Activated gamma-delta T cell treated with Interleukin-2 at 50 U/mL for 16 hours (primary cell): Measurements from ENCODE around the gene CAMTA1.

ENCODE experiments used
- DNase-seq: peaks from one replicate; pipeline ENCODE4 v3.0.0-alpha.2; 2020

Gene CAMTA1

DNA sequence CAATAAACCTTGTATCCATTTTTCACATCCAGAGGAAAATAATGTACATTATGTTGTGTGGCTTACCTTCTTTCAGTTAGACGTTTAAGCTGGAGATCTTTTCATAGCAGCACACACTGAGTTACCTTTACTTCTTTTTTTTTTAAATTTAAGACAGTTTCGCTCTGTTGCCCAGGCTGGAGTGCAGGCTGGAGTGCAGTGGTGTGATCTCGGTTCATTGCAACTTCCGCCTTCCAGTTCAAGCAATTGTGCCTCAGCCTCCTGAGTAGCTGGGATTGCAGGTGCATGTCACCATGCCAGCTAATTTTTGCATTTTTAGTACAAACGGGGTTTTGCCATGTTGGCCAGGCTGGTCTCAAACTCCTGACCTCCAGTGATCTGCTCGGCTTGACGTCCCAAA, 7.4 kb upstream of the CAMTA1 start:
- DNase-seq = no peak

DNA sequence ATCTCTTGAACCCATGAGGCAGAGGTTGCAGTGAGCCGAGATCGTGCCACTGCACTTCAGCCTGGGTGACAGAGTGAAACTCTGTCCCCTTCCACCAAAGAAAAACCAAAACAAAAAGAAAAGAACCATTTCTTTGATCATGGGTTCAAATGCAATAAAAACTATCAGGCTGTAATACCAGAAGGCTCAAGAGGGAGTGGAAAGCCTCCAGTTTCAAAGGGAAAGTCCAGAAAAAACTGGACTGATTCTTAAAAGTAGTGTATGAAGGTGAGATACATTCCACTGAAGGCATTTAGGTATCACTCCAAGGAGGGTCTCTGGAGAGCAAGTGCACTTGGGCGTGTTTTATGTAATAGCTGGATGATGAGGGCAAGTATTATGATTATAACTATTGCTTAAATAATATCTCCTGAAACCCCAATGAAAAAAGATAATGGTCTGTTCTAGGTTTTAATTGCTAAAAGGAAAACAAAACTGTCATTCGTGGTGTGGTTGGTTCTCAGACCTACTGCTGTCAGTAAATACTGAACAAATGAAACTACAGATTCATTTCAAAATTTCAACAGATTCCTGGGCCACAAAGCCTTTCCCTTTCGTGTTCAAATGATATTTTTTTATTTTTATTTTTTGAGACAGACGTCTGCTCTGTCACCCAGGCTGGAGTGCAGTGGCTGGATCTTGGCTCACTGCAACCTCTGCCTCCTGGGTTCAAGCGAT, 6.0 kb upstream of the CAMTA1 start:
- DNase-seq = no peak

GRCh38 chr1:6782151-6782550, 3.1 kb upstream of the CAMTA1 start:
- no peak for DNase-seq

DNA sequence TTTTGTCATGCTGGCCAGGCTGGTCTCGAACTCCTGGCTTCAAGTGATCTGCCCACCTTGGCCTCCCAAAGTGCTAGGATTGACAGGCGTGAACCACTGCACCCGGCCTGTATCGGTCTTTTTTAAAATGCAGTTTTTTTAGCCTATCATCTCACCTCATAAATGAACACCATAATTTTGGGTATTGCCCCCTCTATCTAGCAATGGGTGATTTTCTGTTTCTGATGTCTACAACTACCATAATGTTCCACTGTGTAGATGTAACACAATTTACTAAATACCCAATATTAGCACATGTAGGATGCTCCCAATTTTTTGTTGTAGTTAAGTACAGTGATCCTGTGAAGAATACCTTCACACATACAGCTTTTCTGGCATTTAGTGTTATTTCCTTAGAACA, 2.0 kb upstream of the CAMTA1 start:
- no peak for DNase-seq

DNA sequence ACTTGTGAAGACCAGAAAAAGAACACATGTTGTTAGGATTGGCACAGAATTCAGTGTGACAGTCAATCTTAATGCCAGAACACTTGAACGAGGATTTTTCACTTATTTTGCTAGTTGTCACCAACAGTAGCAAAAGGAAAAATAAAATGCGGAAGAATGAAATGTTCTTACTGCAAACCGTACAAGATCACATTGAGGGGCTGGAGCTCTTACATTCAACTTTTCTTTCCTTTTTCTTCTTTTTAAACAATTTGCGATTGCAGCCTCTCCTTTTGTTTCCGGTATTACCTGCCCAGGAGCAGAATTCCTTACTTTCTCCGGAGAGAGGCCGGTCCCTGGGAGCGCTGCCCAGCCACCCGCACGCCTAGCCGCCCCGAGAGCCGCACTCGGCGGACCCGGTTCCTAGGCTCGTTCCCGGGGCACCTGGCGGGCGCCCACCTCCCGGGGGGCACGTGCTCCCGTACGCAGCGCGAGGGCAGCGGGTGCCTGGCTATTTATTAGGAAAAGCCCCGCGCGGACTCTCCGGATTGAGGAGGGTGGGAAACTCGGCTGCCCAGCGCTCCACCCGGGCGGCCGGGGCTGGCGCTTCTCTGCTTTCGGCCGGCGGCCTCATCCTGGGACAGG, 1.2 kb upstream of the CAMTA1 start:
- DNase-seq = no peak

DNA sequence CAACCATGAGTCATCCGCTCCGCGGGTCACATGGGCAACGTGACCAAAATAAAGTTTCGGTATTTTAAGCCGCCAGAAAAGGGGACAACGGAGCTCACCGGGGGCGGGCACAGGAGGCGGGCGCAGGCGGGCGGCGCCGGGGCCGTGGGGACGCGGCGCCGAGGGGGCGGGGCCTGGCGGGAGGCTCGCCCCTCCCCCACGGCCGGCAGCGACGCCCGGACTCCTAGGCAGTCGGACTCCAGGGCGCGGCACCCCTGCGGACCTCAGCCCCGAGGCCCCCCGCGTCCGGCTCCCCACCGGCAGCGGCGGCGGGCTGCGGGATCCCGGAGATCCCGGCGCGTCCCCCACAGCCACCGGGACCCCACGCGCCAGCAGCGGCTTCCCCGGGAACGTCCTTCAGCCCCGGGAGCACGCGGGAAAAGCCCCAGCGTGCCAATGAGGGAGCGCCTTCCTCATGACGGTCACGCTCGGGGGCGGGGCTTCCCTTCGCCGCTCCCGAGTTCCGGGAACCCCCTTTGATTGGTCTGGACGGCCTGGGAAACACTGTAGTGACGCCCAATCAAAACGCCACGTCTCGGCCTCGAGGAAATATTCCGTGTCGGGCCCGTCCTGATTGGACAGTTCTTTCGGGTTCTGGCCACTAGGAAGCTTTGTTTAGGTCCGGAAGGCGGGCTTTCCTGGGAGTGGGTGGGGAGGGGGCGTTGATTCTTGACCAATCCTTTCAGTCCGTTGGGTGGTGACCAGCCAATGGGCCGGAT, 515 bp upstream of the CAMTA1 start:
- peak; percentile 99 for DNase-seq

DNA sequence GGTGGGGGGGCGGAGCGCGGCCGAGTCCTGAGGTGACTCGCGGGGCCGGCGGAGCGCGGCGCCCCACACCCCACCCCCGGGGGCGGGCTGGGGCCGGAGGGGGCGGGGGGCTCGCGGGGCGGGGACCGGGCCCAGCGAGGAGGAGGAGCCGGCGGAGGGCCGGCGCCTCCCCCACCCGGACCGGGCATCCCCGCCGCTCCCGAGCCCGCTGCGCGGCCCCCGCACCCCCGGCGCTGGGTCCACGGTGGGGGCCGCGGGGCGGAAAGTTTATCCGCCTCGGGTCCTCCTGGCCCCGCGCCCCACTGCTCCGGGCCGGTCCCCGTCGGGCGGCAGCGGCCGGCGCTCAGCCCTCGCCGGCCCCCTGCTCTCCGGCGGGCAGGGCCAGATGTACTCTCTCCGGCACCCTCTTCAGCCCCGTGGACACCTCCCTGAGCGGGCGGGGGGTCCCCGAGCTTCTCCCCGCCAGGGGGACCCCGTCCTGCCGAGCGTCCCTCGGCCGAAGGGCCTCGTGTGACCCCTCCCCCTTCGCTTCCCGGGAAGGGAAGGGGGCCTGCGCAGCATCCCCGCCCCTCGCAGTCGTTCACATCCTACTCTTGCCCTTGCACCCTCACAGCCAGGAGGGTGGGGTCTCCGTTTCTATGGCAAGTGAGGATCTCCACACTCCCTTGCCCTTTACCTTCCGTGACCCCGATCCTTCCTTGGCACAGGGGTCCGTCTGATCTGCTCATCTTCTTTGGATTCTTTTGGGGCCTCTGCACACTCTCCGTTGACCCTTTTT, 663 bp downstream of the CAMTA1 start:
- peak; percentile 33 for DNase-seq

DNA sequence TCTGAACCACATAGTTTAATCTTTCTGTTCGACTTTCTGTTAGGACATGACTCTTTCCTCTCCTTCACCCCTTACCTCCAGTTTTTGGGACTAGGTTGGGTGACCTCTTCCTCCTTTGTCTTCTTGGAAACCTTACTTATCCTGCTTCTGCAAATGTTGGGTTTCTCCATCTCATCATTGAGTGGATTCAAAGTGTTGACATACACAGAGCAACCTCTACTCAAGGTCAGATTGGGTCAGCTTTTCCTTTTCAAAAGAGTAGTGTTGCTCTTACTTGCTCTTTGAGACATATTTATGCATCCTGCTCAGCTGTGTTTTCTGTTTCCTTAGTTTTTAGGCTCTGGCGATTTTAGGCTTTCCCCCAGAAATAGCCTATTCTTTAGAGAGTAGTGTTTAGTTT, 3.7 kb downstream of the CAMTA1 start:
- DNase-seq = no peak

DNA sequence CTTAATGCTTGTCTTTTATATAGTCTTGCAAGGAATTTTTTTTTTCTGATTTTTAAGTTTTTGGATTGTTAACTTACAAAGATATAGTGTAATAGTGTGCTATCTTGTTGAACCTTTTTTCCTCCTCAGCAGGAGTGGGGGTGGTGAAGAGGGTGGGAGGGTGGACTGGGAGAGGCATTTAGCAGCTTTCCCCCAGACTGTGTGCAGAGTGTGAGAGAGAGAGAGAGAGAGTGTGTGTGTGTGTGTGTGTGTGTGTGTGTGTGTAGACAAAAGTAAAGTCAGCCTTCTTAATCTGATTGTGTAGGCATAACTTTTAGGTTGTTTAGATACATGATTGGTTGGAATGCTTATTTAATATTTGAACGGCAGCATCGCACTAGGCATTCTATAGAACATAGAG, 4.9 kb downstream of the CAMTA1 start:
- no peak for DNase-seq

DNA sequence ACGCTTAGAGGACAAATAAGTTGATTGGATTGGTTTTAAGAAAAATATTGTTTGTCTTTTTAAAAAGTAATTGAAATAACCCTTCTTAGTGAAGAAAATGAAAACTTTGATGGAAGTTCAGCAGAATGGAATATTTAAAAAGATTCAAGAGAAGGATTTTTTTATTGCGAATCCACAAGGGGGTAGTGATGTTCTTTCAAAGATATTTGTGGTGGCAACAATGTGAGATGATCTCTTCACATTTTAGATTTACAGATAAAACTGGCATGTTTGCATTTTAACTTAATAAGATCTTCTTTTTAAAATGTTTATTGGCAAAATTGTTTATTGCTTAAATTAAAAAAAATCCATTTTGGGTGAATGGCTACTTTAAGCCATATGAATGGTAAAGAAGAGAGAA, 8.9 kb downstream of the CAMTA1 start:
- no peak for DNase-seq

DNA sequence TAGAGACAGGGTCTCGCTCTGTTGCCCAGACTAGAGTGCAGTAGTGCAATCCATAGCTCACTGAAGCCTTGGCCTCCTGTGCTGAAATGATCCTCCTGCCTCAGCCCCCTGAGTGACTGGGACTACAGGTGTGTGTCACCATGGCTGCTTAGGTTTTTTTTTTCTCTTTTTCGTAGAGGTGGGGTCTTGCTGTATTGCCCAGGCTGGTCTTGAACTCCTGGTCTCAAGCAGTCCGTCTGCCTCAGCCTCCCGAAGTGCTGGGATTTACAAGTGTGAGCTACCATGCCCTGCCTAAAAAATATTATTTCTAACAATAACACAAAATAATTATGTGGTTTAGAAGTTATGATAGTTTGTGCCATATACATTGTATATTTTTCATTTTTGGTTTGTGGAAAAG, 9.9 kb downstream of the CAMTA1 start:
- DNase-seq = no peak

- no peak for DNase-seq
These were observed 10.4 kb downstream of the CAMTA1 start for GRCh38 chr1:6795661-6796060.

GRCh38 chr1:6796095-6796494, 10.8 kb downstream of the CAMTA1 start:
- DNase-seq = no peak

DNA sequence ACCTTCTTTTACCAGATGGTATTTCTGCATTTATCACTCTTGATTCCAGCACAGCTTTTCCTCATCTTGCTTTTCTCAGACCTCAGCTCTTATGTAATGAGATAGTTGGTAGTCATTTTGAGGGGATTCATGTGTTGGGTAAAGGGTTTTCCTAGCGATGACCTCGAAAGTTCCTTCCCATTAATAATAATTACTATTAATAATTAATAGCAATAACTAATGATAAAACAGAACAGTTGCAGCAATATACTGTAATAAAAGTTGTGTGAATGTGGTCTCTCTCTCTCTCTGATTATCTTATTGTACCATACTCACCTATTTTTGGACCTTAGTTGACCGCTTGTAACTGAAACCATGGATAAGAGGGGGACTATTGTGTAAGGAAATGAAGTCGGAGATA, 14.2 kb downstream of the CAMTA1 start:
- no peak for DNase-seq

GRCh38 chr1:6800745-6801144, 15.5 kb downstream of the CAMTA1 start:
- no peak for DNase-seq

DNA sequence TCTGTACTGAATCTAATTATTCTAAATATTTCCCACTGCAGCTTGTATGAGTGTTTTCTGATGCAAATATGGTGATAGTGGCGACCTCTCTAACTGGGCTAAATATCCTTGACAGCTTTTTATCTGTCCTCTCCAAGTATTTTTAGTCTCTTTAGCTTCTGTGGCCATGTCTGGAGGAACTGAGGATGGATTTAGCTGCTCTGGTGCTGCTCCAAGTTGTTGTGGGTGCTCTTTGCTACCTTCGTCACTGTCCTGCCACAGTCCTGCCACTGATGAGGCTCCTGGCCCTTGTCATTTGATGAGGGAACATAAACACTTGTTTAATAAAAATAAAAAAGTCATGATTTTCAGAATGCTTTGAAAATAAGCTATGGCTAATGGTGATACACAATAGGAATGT, 15.9 kb downstream of the CAMTA1 start:
- DNase-seq = no peak

DNA sequence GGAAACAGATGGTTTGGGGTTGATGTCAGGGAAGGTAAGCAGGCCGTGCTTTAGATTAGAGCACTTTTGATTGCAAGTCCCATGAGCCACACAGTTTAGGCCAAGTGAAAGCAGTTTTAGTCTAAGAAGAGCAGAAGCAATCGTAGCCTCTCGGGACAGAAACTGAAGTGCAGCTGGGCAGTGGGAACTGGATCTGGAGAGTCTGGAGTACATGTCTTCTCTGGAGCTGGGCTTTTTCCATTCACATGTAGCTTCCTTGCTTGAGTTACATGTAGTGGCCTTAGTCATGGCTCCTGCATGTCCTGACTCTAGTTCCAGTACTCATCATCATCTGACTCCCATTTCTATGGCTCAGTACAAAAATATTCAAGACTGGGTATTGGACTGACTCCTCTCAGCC, 16.7 kb downstream of the CAMTA1 start:
- DNase-seq = no peak

DNA sequence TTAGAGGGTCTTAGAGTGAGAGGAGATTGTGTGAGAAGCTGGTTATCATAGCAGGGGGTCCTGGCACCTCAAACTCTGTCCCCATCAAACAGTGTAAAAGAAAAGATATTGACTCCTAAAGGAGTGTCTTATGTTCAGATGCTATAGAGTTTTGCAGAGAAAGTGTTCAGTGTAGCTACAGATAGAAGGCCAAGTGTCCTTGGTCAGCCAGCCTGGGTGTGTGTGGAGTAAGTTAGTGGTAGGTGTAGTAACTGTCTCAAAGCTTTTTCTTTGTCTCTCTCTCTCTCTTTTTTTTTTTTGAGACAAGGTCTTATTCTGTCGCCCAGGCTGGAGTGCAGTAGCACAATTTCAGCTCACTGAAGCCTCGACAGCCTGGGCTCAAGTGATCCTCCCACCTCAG, 17.2 kb downstream of the CAMTA1 start:
- no peak for DNase-seq

GRCh38 chr1:6802893-6803292, 17.6 kb downstream of the CAMTA1 start:
- DNase-seq = no peak

DNA sequence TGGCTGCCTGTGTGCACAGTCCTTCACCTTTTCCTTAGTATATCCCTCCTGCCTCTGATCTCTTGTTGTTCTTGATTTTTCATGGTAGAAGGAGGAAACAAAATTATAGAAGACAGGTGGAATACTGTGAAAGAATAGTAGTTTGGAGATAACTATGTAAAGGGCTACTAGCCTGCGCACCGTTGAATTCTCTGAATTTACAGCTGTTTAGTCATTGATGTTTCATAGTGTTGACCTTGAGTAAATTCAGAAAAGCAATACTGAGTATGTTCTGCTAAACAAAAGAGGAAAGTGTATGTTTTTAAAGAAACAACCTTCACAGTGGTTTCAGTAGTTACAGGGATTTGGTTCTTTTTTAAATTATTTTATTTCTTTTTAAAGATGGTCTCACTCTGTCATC, 18.1 kb downstream of the CAMTA1 start:
- DNase-seq = no peak

GRCh38 chr1:6805004-6805416, 19.8 kb downstream of the CAMTA1 start:
- DNase-seq = no peak

DNA sequence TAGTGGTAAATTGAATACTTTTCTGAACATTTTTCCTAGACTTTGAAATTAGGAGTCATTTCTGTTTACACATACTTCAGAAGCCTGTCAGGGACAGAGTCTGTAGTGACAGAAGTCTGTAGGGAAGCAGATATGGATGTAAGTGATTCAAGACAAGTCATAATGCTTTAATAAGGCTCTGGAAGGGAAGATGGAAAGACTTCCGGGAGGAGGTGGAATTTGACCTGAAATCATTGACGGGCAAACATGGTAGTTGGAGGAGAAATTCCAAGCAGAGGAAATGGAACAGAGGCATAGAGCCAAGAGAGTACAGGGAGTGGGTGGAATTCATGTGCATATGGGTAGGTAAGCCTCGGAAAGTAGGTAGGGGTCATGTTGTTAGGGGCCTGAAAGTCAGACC, 22.5 kb downstream of the CAMTA1 start:
- no peak for DNase-seq

DNA sequence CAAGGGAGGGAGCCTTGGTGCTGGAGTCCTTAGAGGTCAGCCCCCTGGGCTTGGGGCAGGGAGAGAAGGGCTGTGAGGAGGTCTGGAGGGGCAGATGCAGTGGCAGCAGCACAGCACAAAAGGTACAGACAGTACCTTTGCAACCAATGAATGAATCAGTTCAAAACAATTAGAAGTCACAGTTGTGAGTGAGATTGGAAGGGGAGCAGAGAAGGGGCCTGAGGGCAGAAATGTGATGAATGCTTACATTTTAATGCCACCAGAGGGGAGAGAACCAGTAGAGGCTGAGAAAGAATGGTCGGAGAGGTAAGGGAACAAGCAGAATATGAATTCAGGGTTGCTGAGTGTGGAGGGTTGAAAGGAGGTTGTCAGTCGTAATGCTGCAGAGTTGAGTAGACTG, 24.2 kb downstream of the CAMTA1 start:
- DNase-seq = no peak
